MM.1S (cell line): Measurements from ENCODE around the gene TUBGCP3.

ENCODE experiments used
- CTCF ChIP-seq: fragments of 300-600 bp; sonication (generic); IDR thresholded peaks from 2 replicates; pipeline ENCODE4 v1.5.1; 2016; ENCODE audit warnings: antibody characterized with exemption, low read length, mixed read lengths
- EZH2 ChIP-seq: fragments of 300-600 bp; sonication (generic); optimal IDR thresholded peaks from 2 replicates; pipeline ENCODE3; 2017; ENCODE audit warnings: low read depth, mild to moderate bottlenecking, antibody characterized with exemption, low read length, mixed read lengths

- TF ChIP-seq CTCF, result no peak
- no peak for TF ChIP-seq EZH2
Measured at GRCh38 chr13:112635323-112635722, 47.4 kb upstream of the TUBGCP3 start.
